GM12801 (cell line): ENCODE results near the gene CDKL1.

Experiments
- CTCF ChIP-seq: IDR thresholded peaks from one replicate; pipeline ENCODE4 v1.5.1; 2011; ENCODE audit warnings: control low read depth; ENCODE audit not compliant: insufficient read length; ENCODE audit errors: extremely low read depth

Gene CDKL1

GRCh38 chr14:50320283-50320682 is 76.4 kb downstream of the CDKL1 start:
- TF ChIP-seq CTCF: no peak

GRCh38 chr14:50319721-50320120 is 77.0 kb downstream of the CDKL1 start:
- no peak for TF ChIP-seq CTCF

GRCh38 chr14:50319293-50319692 is 77.4 kb downstream of the CDKL1 start:
- TF ChIP-seq CTCF: no peak

- no peak for TF ChIP-seq CTCF
Observed at GRCh38 chr14:50318031-50318626, 78.6 kb downstream of the CDKL1 start.

GRCh38 chr14:50312734-50313054 is 84.0 kb downstream of the CDKL1 start:
- no peak for TF ChIP-seq CTCF

GRCh38 chr14:50311972-50312733 is 84.5 kb downstream of the CDKL1 start, which contains the start of the genes DMAC2L and L2HGDH:
DMAC2L (plus strand) TSS chr14:50312324; CDS start chr14:50321488, 9,164 bp downstream.
L2HGDH (minus strand) TSS chr14:50312229; CDS start chr14:50312150, 79 bp downstream.
- TF ChIP-seq CTCF: no peak

GRCh38 chr14:50311337-50311971 is 85.2 kb downstream of the CDKL1 start:
- TF ChIP-seq CTCF: no peak
